ENCODE data around the gene SLC22A15. TPM values are rescaled to one million over a fixed set of nuclear protein-coding genes. Genes with fewer than 3 reads are reported as not detected.

Gene SLC22A15
- total and polyA plus RNA-seq, 7 donors, result 0.09 to 1.0 (median 0.39) TPM

- H3K4me1 ChIP-seq, result no peaks in the 10 kb centered on the region
- ATAC-seq (no peak), DNase-seq (no peak)
- no peak overlapping the region for H3K4me3 ChIP-seq
- H3K36me3 ChIP-seq (ENCODE audit: insufficient read depth in 1 of 2, low read depth in 1 of 2), result no peaks in the 10 kb centered on the region
- 61 to 67% (median 66%) methylated on average over 6 of the region's 6 CpGs for WGBS, 3 donors
- H3K27ac ChIP-seq, result no peak overlapping the region
- intact Hi-C loops (cut with DNase I), result no loop called here
- no peak for TF ChIP-seq CTCF (IDR thresholded peaks at IDR 0.05)
- H3K9me3 ChIP-seq, result no peaks in the 10 kb centered on the region
- no peaks in the 10 kb centered on the region for H3K27me3 ChIP-seq (ENCODE audit: insufficient read depth in 3 of 3, low read length in 2 of 3)
Measured at GRCh38 chr1:115939455-115939854, 36.9 kb upstream of the SLC22A15 start.

- intact Hi-C loops (cut with DNase I), result no loop called here
- no peak overlapping the region for H3K4me3 ChIP-seq
- H3K36me3 ChIP-seq (ENCODE audit: insufficient read depth in 1 of 2, low read depth in 1 of 2), result no peaks in the 10 kb centered on the region
- no peak overlapping the region for H3K27ac ChIP-seq
- WGBS, 3 donors, result 54 to 57% (median 56%) methylated on average over 3 of the region's 3 CpGs
- ATAC-seq, result no peak
- no peaks in the 10 kb centered on the region for H3K9me3 ChIP-seq
- TF ChIP-seq CTCF (IDR thresholded peaks at IDR 0.05), result no peak
- peaks cover 0 to 4% (median 2%) of the 10 kb centered on the region in 3 donors for H3K27me3 ChIP-seq (ENCODE audit: insufficient read depth in 3 of 3, low read length in 2 of 3)
- DNase-seq, result no peak
- H3K4me1 ChIP-seq, result no peaks in the 10 kb centered on the region
Measured at GRCh38 chr1:115946116-115946515, 30.2 kb upstream of the SLC22A15 start.

GRCh38 chr1:115949156-115949555 lies 27.2 kb upstream of the SLC22A15 start:
- H3K4me3 ChIP-seq, result no peak overlapping the region
- WGBS, 3 donors, result 74 to 83% (median 79%) methylated on average over 2 of the region's 2 CpGs
- no peaks in the 10 kb centered on the region for H3K4me1 ChIP-seq
- ATAC-seq, result no peak
- TF ChIP-seq CTCF (IDR thresholded peaks at IDR 0.05), result no peak
- H3K36me3 ChIP-seq (ENCODE audit: insufficient read depth in 1 of 2, low read depth in 1 of 2), result no peaks in the 10 kb centered on the region
- intact Hi-C loops (cut with DNase I), result no loop called here
- no peak overlapping the region for H3K27ac ChIP-seq
- peaks cover 0 to 4% (median 2%) of the 10 kb centered on the region in 3 donors for H3K27me3 ChIP-seq (ENCODE audit: insufficient read depth in 3 of 3, low read length in 2 of 3)
- no peaks in the 10 kb centered on the region for H3K9me3 ChIP-seq
- DNase-seq, result no peak

DNA sequence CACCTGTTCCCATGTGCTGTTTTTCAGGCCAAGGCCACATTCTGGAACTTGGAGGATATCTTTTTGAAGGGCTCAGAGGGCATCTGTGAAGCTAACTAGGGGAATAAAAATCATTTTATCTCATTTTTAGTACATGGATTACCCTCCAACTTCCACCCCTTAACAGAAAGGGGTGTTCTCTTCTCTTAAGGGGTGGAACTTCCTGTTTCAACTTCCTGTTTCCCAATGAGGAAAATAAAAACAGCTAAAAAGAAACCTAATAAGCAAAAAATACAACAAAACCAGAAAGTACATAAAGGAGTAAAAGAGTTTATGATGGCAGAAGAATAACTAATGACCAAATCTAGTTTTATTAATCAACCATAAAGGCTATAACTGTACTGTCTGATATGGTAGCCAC lies 24.8 kb upstream of the SLC22A15 start:
- ATAC-seq (no peak), DNase-seq (no peak)
- intact Hi-C loops (cut with DNase I), result no loop called here
- H3K27me3 ChIP-seq (ENCODE audit: insufficient read depth in 3 of 3, low read length in 2 of 3), result peaks cover 0 to 4% (median 2%) of the 10 kb centered on the region in 3 donors
- no peak for TF ChIP-seq CTCF (IDR thresholded peaks at IDR 0.05)
- H3K36me3 ChIP-seq (ENCODE audit: insufficient read depth in 1 of 2, low read depth in 1 of 2), result no peaks in the 10 kb centered on the region
- H3K4me1 ChIP-seq, result no peaks in the 10 kb centered on the region
- no peak overlapping the region for H3K4me3 ChIP-seq
- no peak overlapping the region for H3K27ac ChIP-seq
- H3K9me3 ChIP-seq, result no peaks in the 10 kb centered on the region

- intact Hi-C loops (cut with DNase I), result no loop called here
- Histone ChIP-seq H3K4me3 (no peak overlapping the region), H3K36me3 (ENCODE audit: insufficient read depth in 1 of 2, low read depth in 1 of 2) (no peaks in the 10 kb centered on the region), H3K9me3 (no peaks in the 10 kb centered on the region), H3K4me1 (no peaks in the 10 kb centered on the region), H3K27me3 (ENCODE audit: insufficient read depth in 3 of 3, low read length in 2 of 3) (peaks cover 0 to 4% (median 2%) of the 10 kb centered on the region in 3 donors), H3K27ac (no peak overlapping the region)
- 0 to 4% (median 0%) methylated on average over 1 of the region's 1 CpG for WGBS, 3 donors
- TF ChIP-seq CTCF (IDR thresholded peaks at IDR 0.05), result no peak
- ATAC-seq (no peak), DNase-seq (no peak)
Measured at GRCh38 chr1:115952547-115952946, 23.8 kb upstream of the SLC22A15 start.
